Limb (tissue), 2 donors: ENCODE results near the gene SLC9A9.
"Not testable (repeated sequence)": the region's sequence is repeated elsewhere in the genome, so short reads cannot be mapped to it uniquely, and the experiment has no call there.

Source experiments
- DNase-seq, 2 donors: peaks; one replicate each; pipeline ENCODE4 v3.0.0-alpha.2; 2016; ENCODE audit errors: extremely low spot score in 2 of 2

Gene SLC9A9

DNA sequence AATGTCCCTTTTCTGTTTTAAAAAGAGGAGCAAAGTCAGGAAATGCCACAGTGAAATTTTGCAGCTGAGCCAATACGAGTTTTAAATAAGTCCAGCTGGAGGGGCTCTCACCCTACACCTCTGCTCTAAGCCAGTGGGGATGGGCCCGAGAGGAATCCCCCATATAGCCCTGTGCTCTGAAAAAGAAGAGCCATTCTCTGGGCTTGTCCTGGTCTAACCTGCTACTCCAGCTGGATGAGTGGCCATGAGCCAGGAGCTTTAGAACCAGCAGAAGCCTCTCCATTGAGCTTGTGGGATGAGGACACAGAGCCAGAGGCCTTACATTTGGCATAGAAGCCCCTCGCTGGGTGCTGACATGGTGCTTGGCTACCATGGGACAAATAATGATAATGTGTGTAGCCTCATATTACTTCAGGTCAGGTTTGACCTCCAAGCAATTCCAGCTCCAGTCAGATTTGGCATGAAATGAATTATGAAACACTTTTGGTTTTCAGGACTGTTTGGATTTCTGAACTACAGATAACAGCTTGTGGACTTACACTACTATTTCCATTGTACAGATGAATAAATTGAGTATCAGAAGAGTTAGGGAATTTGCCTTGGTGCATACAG is 556.3 kb downstream of the SLC9A9 start:
- DNase-seq, result no peak

- no peak for DNase-seq
Measured at GRCh38 chr3:143288944-143289343, 559.3 kb downstream of the SLC9A9 start.

GRCh38 chr3:143287403-143287802 is 560.9 kb downstream of the SLC9A9 start:
- no peak for DNase-seq

- DNase-seq, result no peak
Measured at GRCh38 chr3:143286392-143287010, 561.8 kb downstream of the SLC9A9 start.

DNA sequence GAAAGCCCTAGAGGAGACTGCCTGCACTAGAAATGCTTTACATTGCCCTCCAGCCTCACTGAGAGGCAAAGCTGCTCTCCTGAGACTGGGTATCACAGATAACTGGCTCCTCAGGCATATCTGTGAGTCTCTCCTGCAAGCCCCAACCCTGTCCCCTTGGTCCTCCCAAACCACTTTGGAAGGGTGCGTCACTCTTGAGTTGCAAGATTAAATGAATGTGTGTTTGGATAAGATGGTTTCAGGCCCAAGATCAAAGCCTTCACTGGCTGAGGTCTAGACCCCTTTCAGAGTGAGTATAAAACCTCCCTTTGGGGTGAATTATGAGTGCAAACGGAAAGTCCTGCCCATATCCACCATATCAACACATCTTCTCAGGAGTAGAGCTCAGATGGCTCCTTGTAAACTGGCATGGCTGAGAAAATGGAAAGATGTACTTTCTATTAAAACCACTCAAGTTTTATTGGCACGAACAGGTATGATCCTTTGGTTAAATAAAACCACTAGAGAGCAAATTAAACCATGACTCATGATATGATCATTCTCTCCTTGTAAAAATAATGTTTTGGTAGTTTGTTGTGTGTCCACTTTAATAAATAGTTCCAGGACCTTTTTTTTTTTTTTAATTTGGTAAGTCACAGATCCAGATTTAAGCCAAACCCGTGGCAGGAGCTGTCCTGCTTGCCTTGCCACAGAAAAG is 564.7 kb downstream of the SLC9A9 start:
- no peak for DNase-seq

DNA sequence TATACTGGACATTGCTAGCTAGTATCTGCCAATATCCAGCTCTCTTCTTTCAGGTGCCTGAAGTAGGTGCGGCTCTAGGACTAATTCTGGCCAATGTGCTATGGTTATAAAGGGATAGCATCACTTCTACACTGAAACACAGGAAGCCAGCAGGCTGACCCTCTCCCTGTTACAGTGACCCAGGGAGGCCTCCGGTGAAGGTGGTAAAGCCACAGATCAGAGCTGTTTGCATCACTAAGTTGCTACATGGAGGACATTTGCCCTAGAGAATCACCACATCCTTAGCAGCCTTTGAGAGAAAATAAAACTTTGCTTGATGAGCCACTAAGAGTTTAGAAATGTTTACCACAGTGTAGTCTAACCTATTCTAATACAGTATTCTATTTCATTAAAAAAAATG is 567.3 kb downstream of the SLC9A9 start:
- DNase-seq, result no peak

GRCh38 chr3:143279567-143279966 is 568.7 kb downstream of the SLC9A9 start:
- DNase-seq, result not testable (repeated sequence)

- DNase-seq, result no peak
Measured at GRCh38 chr3:143278721-143279120, 569.5 kb downstream of the SLC9A9 start.

DNA sequence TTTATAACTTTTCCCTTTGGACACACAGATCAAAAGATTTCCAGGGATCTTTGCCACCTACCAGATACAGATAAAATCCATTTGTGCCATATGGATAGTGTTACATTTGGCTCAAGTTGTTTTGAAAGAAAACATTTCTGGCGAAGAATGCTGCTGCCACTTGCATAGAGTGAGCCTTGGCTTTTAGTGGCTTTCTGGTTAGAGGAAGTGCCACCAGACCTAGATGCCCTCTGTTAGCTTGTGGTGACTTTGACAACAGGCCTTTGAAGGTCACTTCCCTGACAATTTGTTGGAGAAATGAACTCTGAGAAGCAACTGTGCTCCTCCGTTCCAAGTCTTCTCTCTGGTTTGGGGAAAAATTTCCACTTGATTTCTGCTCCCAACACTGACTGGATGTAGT is 570.7 kb downstream of the SLC9A9 start:
- DNase-seq, result no peak

- DNase-seq, result no peak
Measured at GRCh38 chr3:143276592-143276991, 571.7 kb downstream of the SLC9A9 start.

- no peak for DNase-seq
Measured at GRCh38 chr3:143273975-143274690, 574.1 kb downstream of the SLC9A9 start.

- DNase-seq, result no peak
Measured at GRCh38 chr3:143271136-143271535, 577.1 kb downstream of the SLC9A9 start.

DNA sequence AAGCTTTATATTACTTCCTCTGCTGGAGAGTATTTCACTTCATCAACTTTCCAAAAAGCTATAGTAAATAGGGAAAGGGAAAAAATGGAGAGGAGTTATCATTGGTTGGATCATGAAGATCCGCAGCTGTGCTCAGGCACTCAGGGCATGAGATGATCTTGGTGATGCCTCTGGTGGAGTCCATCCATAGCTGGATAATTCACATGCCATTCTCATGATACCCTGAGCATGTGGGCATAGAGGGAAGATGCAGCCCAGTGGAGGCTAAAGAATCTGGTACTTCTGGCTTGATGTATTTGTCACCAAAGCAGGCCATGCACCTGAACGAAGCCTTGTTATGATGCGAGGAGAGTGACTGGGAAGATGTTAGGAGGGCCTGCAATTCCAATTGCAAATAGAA is 578.5 kb downstream of the SLC9A9 start:
- no peak for DNase-seq

- no peak for DNase-seq
Measured at GRCh38 chr3:143267989-143268388, 580.3 kb downstream of the SLC9A9 start.

DNA sequence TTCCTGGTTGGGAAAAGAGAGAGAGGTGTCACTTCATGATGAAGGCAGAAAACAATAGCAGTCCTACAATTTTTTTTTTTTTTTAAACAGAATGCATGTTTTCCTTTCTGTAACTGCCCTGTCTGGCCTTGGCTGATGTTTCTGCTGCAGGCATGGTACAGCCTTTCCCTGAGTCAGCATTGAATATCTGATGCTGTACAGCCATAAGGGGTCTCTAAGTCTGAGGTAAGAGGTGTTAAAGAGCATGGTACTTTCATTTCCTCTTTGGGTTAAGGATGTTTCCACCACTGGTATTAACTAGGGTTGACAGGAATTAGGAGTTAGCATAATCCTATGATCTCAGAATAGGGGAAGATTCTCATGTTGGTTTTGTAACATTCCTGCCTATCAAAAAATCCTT is 581.3 kb downstream of the SLC9A9 start:
- no peak for DNase-seq

- no peak for DNase-seq
Measured at GRCh38 chr3:143266511-143266910, 581.8 kb downstream of the SLC9A9 start.

- no peak for DNase-seq
Measured at GRCh38 chr3:143265501-143266070, 582.7 kb downstream of the SLC9A9 start.

GRCh38 chr3:143263852-143264513 is 584.3 kb downstream of the SLC9A9 start:
- no peak for DNase-seq

- DNase-seq, result no peak
Measured at GRCh38 chr3:143261848-143262247, 586.4 kb downstream of the SLC9A9 start.

DNA sequence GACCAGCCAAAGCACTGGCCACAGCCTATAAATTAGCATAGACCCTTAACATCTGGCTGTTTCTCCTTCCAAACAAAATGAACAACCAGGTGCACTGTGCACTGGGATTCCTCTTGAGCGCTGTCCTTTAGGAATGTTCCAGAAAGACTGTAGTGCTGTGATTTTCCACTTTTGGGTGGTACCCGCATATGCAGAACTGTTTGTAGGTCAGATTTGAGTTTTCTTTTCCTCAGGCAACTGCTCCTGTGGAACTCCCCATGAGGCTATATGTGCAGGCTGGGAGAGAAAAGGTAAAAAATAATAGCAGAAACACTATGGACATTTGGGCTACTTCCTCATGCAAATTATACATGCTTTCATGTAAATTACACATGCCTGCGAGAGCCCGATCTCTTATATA is 589.6 kb downstream of the SLC9A9 start:
- DNase-seq, result no peak

DNA sequence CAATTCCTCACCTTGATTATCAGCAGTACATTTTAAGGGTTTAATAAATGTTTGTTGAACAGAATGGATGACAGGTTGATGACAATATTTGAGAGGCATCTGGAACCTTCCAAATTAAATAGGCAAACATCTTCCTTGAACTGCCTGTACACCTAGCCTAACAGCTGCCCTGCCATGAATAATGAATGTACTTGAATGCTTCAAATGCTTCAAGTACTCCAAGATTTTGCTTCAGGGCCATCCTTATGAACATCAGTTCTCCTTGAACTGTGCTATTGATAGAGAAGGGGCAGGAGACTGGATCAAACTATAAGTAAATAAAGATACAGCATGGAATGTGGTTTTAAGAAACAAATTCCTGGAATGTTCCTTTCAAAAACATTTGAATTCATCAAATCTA is 591.9 kb downstream of the SLC9A9 start:
- no peak for DNase-seq
